ENCODE measurements around the gene VSX2.

GRCh38 chr14:74231784-74232183 lies 7.5 kb upstream of the VSX2 start:
- TF ChIP-seq JUNB (IDR thresholded peaks at IDR 0.05; ENCODE audit: unreplicated experiment) (no peak), POLR2AphosphoS5 (IDR thresholded peaks at IDR 0.05; ENCODE audit: low read depth) (no peak), NANOG (IDR thresholded peaks at IDR 0.05; ENCODE audit: borderline replicate concordance) (no peak), EZH2 (IDR thresholded peaks at IDR 0.05; ENCODE audit: low read depth, unreplicated experiment) (no peak), CREB1 (CRISPR knock-in tag; IDR thresholded peaks at IDR 0.05; ENCODE audit: low read depth) (no peak), ZNF114 (CRISPR knock-in tag; IDR thresholded peaks at IDR 0.05) (no peak), STAT1 (IDR thresholded peaks at IDR 0.05; ENCODE audit: unreplicated experiment) (no peak), ZNF331 (CRISPR knock-in tag; IDR thresholded peaks at IDR 0.05; ENCODE audit: low read depth) (no peak), EZH2phosphoT487 (IDR thresholded peaks at IDR 0.05; ENCODE audit: unreplicated experiment) (no peak), ZNF462 (CRISPR knock-in tag; IDR thresholded peaks at IDR 0.05) (no peak)
- TF ChIP-seq, protein P1, sequence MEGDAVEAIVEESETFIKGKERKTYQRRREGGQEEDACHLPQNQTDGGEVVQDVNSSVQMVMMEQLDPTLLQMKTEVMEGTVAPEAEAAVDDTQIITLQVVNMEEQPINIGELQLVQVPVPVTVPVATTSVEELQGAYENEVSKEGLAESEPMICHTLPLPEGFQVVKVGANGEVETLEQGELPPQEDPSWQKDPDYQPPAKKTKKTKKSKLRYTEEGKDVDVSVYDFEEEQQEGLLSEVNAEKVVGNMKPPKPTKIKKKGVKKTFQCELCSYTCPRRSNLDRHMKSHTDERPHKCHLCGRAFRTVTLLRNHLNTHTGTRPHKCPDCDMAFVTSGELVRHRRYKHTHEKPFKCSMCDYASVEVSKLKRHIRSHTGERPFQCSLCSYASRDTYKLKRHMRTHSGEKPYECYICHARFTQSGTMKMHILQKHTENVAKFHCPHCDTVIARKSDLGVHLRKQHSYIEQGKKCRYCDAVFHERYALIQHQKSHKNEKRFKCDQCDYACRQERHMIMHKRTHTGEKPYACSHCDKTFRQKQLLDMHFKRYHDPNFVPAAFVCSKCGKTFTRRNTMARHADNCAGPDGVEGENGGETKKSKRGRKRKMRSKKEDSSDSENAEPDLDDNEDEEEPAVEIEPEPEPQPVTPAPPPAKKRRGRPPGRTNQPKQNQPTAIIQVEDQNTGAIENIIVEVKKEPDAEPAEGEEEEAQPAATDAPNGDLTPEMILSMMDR (conservative IDR thresholded peaks at IDR 0.05; ENCODE audit: low read depth in 2 of 2), result no peak
- TF ChIP-seq, protein P2, sequence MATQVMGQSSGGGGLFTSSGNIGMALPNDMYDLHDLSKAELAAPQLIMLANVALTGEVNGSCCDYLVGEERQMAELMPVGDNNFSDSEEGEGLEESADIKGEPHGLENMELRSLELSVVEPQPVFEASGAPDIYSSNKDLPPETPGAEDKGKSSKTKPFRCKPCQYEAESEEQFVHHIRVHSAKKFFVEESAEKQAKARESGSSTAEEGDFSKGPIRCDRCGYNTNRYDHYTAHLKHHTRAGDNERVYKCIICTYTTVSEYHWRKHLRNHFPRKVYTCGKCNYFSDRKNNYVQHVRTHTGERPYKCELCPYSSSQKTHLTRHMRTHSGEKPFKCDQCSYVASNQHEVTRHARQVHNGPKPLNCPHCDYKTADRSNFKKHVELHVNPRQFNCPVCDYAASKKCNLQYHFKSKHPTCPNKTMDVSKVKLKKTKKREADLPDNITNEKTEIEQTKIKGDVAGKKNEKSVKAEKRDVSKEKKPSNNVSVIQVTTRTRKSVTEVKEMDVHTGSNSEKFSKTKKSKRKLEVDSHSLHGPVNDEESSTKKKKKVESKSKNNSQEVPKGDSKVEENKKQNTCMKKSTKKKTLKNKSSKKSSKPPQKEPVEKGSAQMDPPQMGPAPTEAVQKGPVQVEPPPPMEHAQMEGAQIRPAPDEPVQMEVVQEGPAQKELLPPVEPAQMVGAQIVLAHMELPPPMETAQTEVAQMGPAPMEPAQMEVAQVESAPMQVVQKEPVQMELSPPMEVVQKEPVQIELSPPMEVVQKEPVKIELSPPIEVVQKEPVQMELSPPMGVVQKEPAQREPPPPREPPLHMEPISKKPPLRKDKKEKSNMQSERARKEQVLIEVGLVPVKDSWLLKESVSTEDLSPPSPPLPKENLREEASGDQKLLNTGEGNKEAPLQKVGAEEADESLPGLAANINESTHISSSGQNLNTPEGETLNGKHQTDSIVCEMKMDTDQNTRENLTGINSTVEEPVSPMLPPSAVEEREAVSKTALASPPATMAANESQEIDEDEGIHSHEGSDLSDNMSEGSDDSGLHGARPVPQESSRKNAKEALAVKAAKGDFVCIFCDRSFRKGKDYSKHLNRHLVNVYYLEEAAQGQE (IDR thresholded peaks at IDR 0.05; ENCODE audit: unreplicated experiment), result no peak
- TF ChIP-seq, protein P3, sequence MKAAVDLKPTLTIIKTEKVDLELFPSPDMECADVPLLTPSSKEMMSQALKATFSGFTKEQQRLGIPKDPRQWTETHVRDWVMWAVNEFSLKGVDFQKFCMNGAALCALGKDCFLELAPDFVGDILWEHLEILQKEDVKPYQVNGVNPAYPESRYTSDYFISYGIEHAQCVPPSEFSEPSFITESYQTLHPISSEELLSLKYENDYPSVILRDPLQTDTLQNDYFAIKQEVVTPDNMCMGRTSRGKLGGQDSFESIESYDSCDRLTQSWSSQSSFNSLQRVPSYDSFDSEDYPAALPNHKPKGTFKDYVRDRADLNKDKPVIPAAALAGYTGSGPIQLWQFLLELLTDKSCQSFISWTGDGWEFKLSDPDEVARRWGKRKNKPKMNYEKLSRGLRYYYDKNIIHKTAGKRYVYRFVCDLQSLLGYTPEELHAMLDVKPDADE (IDR thresholded peaks at IDR 0.05), result no peak
